Activated T-cell treated with anti-CD3 and anti-CD28 coated beads, Interleukin-2, amount 50 U/mL, for 4 hours (primary cell): ENCODE data around the gene TUBG1. TPM values are rescaled to one million over a fixed set of nuclear protein-coding genes. Genes with fewer than 3 reads are reported as not detected.
A peak's percentile ranks its signal among the peaks of the same experiment; 100 is the strongest.

Experiments used
- ATAC-seq, 2 donors: fragments of 200-7000 bp; cut with Tn5 transposase; one replicate each; pipeline ENCODE4 v1.10.0; 2021
- DNase-seq: peaks from one replicate; pipeline ENCODE4 v3.0.0-alpha.2; 2020
- H3K27me3 Mint-ChIP-seq: one replicate; pipeline ENCODE4 v1.8.0; 2021; ENCODE audit warnings: low read depth, mixed read lengths
- H3K36me3 Mint-ChIP-seq: one replicate; pipeline ENCODE4 v1.8.0; 2022; ENCODE audit warnings: mixed read lengths; ENCODE audit not compliant: insufficient read depth
- H3K4me1 Mint-ChIP-seq: one replicate; pipeline ENCODE4 v1.8.0; 2021; ENCODE audit warnings: low read depth, mixed read lengths
- H3K4me3 Mint-ChIP-seq: one replicate; pipeline ENCODE4 v1.8.0; 2021; ENCODE audit warnings: mild to moderate bottlenecking, moderate library complexity, mixed read lengths
- H3K9me3 Mint-ChIP-seq: one replicate; pipeline ENCODE4 v1.8.0; 2021; ENCODE audit warnings: mixed read lengths
- total RNA-seq, 3 donors: library from RNA; stranded (reverse); gene quantifications; one replicate each; pipeline ENCODE4 v1.2.1, GENCODE V29; 2021

Gene TUBG1
- total RNA-seq, 3 donors from 2014 or later = 91.7 to 103 (median 93.7) TPM

DNA sequence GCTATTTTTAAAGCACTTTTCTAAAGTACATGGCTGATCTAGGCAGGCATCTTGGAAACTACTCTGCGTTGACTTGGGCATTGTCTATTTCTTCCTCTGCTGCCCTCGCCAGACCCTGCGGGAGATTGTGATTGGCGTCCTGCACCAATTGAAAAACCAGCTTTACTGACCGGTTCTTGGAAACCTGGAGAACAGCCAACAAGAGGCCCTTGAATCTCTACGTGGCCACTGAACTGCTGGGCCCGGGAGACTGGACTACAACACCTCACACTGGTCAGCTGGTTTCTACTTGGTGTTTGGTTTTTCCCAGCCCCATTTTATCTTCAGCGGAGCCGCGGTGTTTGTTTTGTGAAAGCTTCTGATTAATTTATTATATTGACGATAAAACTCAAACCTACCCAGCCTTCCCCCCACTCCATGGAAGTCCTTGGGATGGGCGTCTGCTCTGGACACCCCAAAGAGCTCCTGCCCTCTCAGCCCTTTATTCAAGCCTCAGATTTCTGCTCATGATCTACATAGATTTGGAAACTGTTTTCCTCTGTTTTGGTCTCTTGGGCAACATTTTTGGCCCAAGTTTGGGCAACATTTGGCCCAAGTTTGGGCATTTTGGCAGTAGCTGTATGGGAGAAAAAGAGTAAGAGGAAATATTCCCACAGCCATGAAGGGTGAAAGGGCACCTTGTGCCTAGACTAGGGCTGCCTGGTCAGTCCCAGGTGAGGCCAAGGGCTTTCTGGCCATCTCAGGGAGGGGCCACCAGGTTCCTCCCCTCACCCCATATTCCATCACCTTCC lies 37.9 kb upstream of the TUBG1 start:
- peaks cover 28% of the 10 kb centered on the region for H3K36me3 Mint-ChIP-seq
- H3K27me3 Mint-ChIP-seq = no peaks in the 10 kb centered on the region
- no peak for DNase-seq
- ATAC-seq = no peak
- no peaks in the 10 kb centered on the region for H3K9me3 Mint-ChIP-seq
- H3K4me1 Mint-ChIP-seq = peaks cover 16% of the 10 kb centered on the region
- no peak overlapping the region for H3K4me3 Mint-ChIP-seq

GRCh38 chr17:42573095-42573494 lies 36.4 kb upstream of the TUBG1 start:
- H3K4me3 Mint-ChIP-seq = no peak overlapping the region
- DNase-seq (no peak), ATAC-seq (no peak)
- peaks cover 15% of the 10 kb centered on the region for H3K4me1 Mint-ChIP-seq
- peaks cover 28% of the 10 kb centered on the region for H3K36me3 Mint-ChIP-seq
- no peaks in the 10 kb centered on the region for H3K27me3 Mint-ChIP-seq
- no peaks in the 10 kb centered on the region for H3K9me3 Mint-ChIP-seq

GRCh38 chr17:42574463-42574862 lies 35.0 kb upstream of the TUBG1 start:
- H3K9me3 Mint-ChIP-seq = no peaks in the 10 kb centered on the region
- peaks cover 25% of the 10 kb centered on the region for H3K36me3 Mint-ChIP-seq
- DNase-seq (no peak), ATAC-seq (no peak)
- H3K4me3 Mint-ChIP-seq = no peak overlapping the region
- H3K4me1 Mint-ChIP-seq = peaks cover 18% of the 10 kb centered on the region
- H3K27me3 Mint-ChIP-seq = no peaks in the 10 kb centered on the region

DNA sequence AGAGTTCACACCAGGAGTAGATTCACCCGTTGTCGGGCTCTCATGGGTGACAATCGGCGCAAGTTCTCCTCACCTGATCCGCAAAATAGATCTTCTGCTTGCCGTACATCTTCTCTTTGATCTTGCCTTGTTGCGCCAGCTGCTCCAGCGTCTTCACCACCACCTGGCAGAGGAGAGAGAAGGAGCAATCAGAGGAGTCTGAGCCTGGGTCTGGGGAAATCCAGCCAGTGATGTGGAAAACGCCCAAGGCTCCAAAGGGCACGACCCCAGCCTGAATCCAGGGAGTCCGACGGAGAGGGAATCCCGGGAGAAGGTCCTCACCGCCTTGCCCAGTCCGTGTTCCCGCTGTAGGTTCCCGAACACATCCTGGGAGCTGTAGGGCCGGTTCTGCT lies 32.3 kb upstream of the TUBG1 start:
- Mint-ChIP-seq H3K27me3 (no peaks in the 10 kb centered on the region), H3K4me3 (peak overlapping the region; percentile 98), H3K4me1 (peaks cover 21% of the 10 kb centered on the region), H3K36me3 (peaks cover 21% of the 10 kb centered on the region), H3K9me3 (no peaks in the 10 kb centered on the region)
- ATAC-seq (peak; percentile 7 to 21), DNase-seq (no peak)

- ATAC-seq (peak; percentile 95 to 96), DNase-seq (peak; percentile 88)
- Mint-ChIP-seq H3K4me3 (peak within 1 kb of the TSS; percentile 98), H3K4me1 (peaks cover 21% of the 10 kb centered on the region), H3K9me3 (no peaks in the 10 kb centered on the region), H3K27me3 (no peaks in the 10 kb centered on the region), H3K36me3 (peaks cover 20% of the 10 kb centered on the region)
Measured at GRCh38 chr17:42577532-42578281, 31.8 kb upstream of the TUBG1 start, which contains the start of gene PSMC3IP. PSMC3IP (minus strand) TSS chr17:42577729; CDS start chr17:42577686, 43 bp downstream.

DNA sequence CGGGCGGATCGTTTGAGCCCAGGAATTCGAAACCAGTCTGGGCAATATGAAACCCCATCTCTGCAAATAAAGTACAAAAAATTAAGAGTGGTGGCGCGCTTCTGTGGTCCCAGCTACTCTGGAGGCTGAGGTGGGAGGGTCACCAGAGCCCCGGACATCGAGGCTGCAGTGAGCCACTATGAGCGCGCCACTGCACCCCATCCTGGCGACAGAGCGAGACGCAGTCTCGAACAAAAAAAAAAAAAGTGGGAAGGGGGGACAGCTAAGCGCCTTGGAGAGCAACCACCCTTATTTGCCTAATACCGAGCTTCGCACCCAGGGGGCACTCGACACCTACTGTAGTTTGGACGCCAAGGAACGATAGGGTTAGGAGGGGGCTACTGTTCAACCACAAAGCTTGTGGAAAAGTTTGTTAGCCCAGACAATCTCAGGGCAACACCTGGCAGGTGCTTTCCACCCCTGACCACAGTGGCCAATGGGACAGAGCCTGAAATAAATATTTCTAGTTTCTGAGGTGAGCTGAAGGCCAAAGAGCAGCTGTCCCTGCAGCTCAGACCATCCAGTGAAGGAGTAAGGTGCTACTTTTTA lies 31.1 kb upstream of the TUBG1 start:
- Mint-ChIP-seq H3K9me3 (no peaks in the 10 kb centered on the region), H3K4me1 (peaks cover 21% of the 10 kb centered on the region), H3K4me3 (peak overlapping the region; percentile 98), H3K36me3 (peaks cover 21% of the 10 kb centered on the region), H3K27me3 (no peaks in the 10 kb centered on the region)
- ATAC-seq (peak; percentile 33 to 39), DNase-seq (peak; percentile 69)

DNA sequence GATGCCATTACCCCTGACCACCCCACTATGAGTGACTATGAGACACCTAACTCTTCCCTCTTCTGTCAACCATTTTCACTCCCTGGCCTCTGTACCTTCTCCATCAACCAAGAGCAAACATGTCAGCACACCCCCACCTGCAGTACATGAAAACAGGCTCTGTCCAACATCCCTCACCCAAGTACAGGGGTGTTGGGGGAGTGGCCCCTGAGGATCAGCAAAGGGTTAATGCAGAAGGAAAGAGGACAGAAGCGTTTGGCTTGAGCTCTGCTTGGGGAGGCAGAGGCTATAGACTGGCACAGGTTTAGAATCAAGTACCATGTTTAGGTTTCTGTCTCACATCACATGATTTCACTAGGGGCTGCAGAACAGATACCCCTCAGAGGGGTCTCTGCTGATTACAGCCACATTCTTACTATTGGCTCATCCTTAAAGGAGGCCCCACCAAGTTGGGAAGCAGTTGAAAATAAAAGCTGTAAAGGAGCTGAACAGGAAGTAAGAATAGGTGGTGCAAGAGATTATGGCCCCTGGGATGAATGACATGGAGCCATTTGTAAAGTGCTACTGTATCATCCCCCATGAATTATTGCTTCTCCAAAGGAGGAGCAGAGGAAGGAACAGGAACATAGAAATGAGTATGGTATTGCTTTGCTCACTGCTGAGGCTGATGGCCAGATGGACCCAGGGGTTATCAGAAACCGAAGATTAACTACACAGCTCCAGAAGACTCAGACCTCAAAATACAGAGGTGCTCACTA lies 29.5 kb upstream of the TUBG1 start:
- DNase-seq = no peak

GRCh38 chr17:42581744-42582270 lies 27.7 kb upstream of the TUBG1 start:
- H3K4me3 Mint-ChIP-seq = no peak overlapping the region
- DNase-seq (no peak), ATAC-seq (no peak)
- H3K4me1 Mint-ChIP-seq = peaks cover 12% of the 10 kb centered on the region
- no peaks in the 10 kb centered on the region for H3K9me3 Mint-ChIP-seq
- H3K27me3 Mint-ChIP-seq = no peaks in the 10 kb centered on the region
- peaks cover 27% of the 10 kb centered on the region for H3K36me3 Mint-ChIP-seq

More for the DNA sequence above, 29.5 kb upstream of the TUBG1 start:
- H3K4me3 Mint-ChIP-seq = peak overlapping the region; percentile 55
- no peaks in the 10 kb centered on the region for H3K27me3 Mint-ChIP-seq
- H3K9me3 Mint-ChIP-seq = no peaks in the 10 kb centered on the region
- peaks cover 20% of the 10 kb centered on the region for H3K36me3 Mint-ChIP-seq
- H3K4me1 Mint-ChIP-seq = peaks cover 19% of the 10 kb centered on the region
- ATAC-seq = no peak

DNA sequence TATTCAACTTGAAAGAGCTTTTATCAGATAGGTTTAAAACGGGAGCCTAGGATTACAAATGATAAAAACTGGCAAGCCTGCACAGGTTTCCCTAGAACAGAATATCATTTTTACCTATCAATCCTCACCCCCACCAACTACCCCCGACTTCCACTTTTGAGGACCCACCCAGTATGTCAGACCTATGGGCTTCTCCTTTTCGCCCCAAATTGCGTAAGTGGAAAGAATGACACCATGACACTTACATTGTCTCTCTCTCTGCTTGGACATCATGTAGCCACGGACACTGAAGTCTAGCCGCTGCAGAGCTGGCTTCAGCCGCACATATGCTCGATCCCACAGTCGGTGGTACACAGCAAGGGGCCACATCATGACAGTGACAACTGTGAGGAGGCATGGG lies 24.6 kb upstream of the TUBG1 start:
- Mint-ChIP-seq H3K4me1 (no peaks in the 10 kb centered on the region), H3K4me3 (no peak overlapping the region), H3K9me3 (no peaks in the 10 kb centered on the region), H3K27me3 (no peaks in the 10 kb centered on the region), H3K36me3 (peaks cover 29% of the 10 kb centered on the region)
- DNase-seq = no peak
- no peak for ATAC-seq

DNA sequence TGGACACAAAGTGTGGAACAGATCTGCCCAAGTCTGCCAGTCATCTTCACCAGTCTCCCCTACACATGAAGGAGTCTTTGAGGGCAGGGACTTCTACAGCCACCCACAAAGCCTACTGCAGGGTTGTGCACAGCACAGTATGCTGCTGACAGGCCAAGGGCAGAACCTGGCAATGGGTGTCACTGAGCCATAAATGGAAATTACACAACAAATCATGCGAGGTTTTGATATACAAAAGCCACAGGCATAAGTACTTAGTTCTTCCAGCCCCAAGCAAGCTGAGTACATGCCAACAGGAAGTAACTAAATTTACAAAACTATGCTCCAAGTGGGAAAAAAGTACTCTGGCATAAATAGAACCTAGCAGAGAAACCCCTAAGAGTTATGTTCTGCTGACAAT lies 24.1 kb upstream of the TUBG1 start:
- DNase-seq (no peak), ATAC-seq (no peak)
- H3K4me3 Mint-ChIP-seq = no peak overlapping the region
- H3K4me1 Mint-ChIP-seq = no peaks in the 10 kb centered on the region
- no peaks in the 10 kb centered on the region for H3K27me3 Mint-ChIP-seq
- peaks cover 29% of the 10 kb centered on the region for H3K36me3 Mint-ChIP-seq
- H3K9me3 Mint-ChIP-seq = no peaks in the 10 kb centered on the region

DNA sequence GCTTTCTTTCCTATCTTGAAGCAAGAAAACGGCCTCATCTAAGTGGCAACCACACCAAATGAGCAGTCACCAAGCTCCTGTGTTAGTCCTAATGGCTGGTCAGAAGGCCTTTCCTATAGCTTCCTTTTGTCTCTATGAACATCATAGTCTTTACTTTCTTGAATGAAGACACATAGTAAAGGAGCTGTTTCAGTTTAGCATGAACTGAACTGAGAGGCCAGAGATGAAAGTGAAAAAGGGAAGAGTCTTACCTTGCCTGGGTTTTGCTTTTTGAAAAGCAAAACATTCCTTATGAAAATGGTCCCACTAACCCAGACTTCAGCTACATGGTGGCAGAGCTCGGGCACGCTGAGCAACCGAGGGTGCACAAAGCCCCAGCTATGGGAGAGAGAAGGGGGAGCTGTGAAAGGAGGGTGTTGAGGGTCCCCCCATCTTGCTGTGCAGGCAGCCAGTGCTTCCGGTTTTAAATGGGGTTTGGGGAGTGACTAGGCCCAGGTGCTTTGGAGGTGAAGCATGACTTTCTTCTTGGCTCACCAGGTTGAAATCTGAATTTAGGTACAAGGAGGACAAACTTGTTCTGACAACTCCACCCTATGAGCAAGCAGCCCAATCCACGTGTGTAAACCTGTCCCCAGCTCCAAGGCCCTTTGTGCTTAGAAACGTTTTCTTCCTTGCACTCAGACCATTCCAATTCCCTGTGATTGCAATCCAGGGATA lies 22.8 kb upstream of the TUBG1 start:
- H3K9me3 Mint-ChIP-seq = no peaks in the 10 kb centered on the region
- no peaks in the 10 kb centered on the region for H3K27me3 Mint-ChIP-seq
- H3K4me1 Mint-ChIP-seq = no peaks in the 10 kb centered on the region
- DNase-seq = no peak
- ATAC-seq = no peak
- no peak overlapping the region for H3K4me3 Mint-ChIP-seq
- H3K36me3 Mint-ChIP-seq = peaks cover 30% of the 10 kb centered on the region

DNA sequence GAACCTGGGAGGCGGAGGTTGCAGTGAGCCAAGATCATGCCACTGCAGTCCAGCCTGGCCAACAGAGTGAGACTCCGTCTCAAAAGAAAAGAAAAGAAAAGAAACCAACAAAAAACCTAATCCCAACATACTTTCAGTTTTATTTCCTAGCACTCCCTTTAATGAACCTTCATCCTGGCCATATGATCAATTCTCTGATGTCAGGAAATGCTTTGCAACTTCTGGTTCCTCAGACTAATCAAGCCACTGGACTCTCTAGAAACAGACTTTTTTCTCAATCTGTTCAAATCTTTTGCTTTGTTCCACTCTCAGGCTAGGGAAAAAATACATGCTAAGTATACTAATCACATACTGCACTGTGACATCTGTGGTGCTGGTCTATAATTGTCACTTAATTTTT lies 18.6 kb upstream of the TUBG1 start:
- H3K36me3 Mint-ChIP-seq = peaks cover 20% of the 10 kb centered on the region

DNA sequence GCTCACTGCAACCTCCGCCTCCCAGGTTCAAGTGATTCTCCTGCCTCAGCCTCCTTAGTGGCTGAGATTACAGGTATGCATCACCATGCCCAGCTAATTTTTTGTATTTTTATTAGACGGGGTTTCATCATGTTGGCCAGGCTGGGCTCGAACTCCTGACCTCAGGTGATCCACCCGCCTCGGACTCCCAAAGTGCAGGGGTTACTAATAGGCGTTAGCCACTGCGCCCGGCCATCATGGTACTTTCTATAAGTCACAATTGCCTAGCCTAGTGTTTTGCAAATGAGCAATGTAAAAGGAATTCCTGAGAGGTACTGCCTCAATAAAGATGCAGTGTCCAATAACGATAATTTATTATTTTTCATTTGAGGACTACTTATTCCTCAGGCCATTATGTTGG lies 18.1 kb upstream of the TUBG1 start:
- Mint-ChIP-seq H3K4me1 (peaks cover 5% of the 10 kb centered on the region), H3K9me3 (no peaks in the 10 kb centered on the region), H3K4me3 (no peak overlapping the region), H3K27me3 (no peaks in the 10 kb centered on the region), H3K36me3 (peaks cover 21% of the 10 kb centered on the region)
- DNase-seq = no peak
- ATAC-seq = no peak

More for the DNA sequence above, 18.6 kb upstream of the TUBG1 start:
- H3K4me3 Mint-ChIP-seq = no peak overlapping the region
- ATAC-seq (no peak), DNase-seq (no peak)
- H3K9me3 Mint-ChIP-seq = no peaks in the 10 kb centered on the region
- peaks cover 3% of the 10 kb centered on the region for H3K4me1 Mint-ChIP-seq
- H3K27me3 Mint-ChIP-seq = no peaks in the 10 kb centered on the region
